ENCODE results near the gene TUBA4A.

GRCh38 chr2:219296631-219297391 is 43.1 kb upstream of the TUBA4A start:
- TF ChIP-seq, protein P1, sequence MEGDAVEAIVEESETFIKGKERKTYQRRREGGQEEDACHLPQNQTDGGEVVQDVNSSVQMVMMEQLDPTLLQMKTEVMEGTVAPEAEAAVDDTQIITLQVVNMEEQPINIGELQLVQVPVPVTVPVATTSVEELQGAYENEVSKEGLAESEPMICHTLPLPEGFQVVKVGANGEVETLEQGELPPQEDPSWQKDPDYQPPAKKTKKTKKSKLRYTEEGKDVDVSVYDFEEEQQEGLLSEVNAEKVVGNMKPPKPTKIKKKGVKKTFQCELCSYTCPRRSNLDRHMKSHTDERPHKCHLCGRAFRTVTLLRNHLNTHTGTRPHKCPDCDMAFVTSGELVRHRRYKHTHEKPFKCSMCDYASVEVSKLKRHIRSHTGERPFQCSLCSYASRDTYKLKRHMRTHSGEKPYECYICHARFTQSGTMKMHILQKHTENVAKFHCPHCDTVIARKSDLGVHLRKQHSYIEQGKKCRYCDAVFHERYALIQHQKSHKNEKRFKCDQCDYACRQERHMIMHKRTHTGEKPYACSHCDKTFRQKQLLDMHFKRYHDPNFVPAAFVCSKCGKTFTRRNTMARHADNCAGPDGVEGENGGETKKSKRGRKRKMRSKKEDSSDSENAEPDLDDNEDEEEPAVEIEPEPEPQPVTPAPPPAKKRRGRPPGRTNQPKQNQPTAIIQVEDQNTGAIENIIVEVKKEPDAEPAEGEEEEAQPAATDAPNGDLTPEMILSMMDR (IDR thresholded peaks at IDR 0.05), result no peak
- no peak for TF ChIP-seq POLR2A (IDR thresholded peaks at IDR 0.05)
